ENCODE measurements around the gene MTUS2.

DNA sequence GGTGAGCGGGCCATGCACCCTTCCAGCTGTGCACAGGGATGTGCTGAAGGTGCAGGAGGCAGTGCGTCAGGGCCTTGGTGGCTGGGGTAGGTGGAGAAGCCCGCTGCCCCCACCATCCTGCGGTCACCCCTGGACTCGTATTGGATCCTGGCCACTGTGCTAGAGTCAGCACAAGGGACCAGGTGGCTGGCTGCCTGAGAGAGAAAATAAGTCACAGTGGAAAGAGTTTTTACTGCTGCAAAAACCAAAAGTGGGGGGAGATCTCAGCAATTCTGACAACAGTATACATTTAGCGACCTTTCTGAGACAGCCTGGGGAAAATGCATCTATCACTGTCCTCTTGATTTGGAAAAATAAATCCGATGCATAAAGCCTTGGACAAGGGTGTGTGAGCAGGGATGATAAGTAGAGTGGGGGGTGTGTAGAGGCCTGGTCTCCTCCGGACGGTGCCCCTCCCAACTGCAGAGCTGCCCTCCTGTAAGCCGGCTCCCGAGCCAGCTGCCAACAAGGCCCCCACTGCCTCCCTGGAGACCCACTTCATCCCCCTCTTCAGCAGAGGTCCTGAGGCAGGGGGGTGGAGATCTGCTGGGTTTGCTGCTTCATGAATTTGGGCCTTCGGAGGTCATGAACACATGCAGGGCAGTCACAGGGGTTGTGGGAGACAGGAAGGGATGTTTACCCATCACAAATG lies 691.1 kb downstream of the MTUS2 start:
- TF ChIP-seq, protein P1, sequence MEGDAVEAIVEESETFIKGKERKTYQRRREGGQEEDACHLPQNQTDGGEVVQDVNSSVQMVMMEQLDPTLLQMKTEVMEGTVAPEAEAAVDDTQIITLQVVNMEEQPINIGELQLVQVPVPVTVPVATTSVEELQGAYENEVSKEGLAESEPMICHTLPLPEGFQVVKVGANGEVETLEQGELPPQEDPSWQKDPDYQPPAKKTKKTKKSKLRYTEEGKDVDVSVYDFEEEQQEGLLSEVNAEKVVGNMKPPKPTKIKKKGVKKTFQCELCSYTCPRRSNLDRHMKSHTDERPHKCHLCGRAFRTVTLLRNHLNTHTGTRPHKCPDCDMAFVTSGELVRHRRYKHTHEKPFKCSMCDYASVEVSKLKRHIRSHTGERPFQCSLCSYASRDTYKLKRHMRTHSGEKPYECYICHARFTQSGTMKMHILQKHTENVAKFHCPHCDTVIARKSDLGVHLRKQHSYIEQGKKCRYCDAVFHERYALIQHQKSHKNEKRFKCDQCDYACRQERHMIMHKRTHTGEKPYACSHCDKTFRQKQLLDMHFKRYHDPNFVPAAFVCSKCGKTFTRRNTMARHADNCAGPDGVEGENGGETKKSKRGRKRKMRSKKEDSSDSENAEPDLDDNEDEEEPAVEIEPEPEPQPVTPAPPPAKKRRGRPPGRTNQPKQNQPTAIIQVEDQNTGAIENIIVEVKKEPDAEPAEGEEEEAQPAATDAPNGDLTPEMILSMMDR (conservative IDR thresholded peaks at IDR 0.05; ENCODE audit: low read length), result no peak
- TF ChIP-seq EZH2phosphoT487 (IDR thresholded peaks at IDR 0.05; ENCODE audit: borderline replicate concordance), result no peak
